OCI-LY7 (cell line): ENCODE results near the gene TBATA. TPM values are rescaled to one million over a fixed set of nuclear protein-coding genes. Genes with fewer than 3 reads are reported as not detected.

Source experiments
- BruUV-seq: library from RNA; stranded (reverse); fragments of 400-500 nt; replicated peaks from 2 replicates; lab custom pipeline; 2021; lab: Mats Ljungman, UMichigan
- CTCF ChIA-PET: fragments of 300-600 bp; sonication (Branson Sonifier 250); formaldehyde crosslinking; loops from one replicate; lab custom pipeline; 2022; ENCODE audit warnings: antibody characterized with exemption; ENCODE audit not compliant: unreplicated experiment; lab: Charles Lee
- POLR2A ChIA-PET: fragments of 300-600 bp; sonication (Branson Sonifier 250); formaldehyde crosslinking; loops from one replicate; lab custom pipeline; 2022; ENCODE audit warnings: antibody characterized with exemption; lab: Charles Lee
- DNase-seq: peaks from one replicate; pipeline ENCODE4 v3.0.0-alpha.2; 2015; ENCODE audit warnings: low spot score
- H2AFZ ChIP-seq: fragments of 200-600 bp; sonication (generic), shearing (Covaris generic); 2 replicates; pipeline ENCODE4 v1.6.1; 2014; ENCODE audit warnings: mild to moderate bottlenecking, antibody characterized with exemption, low read length, moderate library complexity
- H3K27ac ChIP-seq: fragments of 200-600 bp; sonication (generic); 2 replicates; pipeline ENCODE4 v1.5.1; 2014; ENCODE audit warnings: mixed run types, low read depth, mild to moderate bottlenecking, moderate library complexity, low read length, inconsistent platforms; ENCODE audit not compliant: poor library complexity, severe bottlenecking
- H3K36me3 ChIP-seq: fragments of 200-600 bp; sonication (generic); 2 replicates; pipeline ENCODE4 v1.6.1; 2014; ENCODE audit warnings: mild to moderate bottlenecking, antibody characterized with exemption, low read length, moderate library complexity, mixed read lengths; ENCODE audit not compliant: insufficient read depth
- H3K4me1 ChIP-seq: fragments of 200-600 bp; sonication (generic); 2 replicates; pipeline ENCODE4 v1.5.1; 2014; ENCODE audit warnings: mild to moderate bottlenecking, low read length; ENCODE audit not compliant: insufficient read depth, poor library complexity, severe bottlenecking
- H3K4me2 ChIP-seq: fragments of 200-600 bp; sonication (generic); 2 replicates; pipeline ENCODE4 v1.6.1; 2014; ENCODE audit warnings: mild to moderate bottlenecking, low read length
- H3K4me3 ChIP-seq: fragments of 200-600 bp; sonication (generic); 2 replicates; pipeline ENCODE4 v1.5.1; 2014; ENCODE audit warnings: mild to moderate bottlenecking, low read depth, low read length; ENCODE audit not compliant: poor library complexity, severe bottlenecking
- H3K79me2 ChIP-seq: fragments of 200-600 bp; sonication (generic); 2 replicates; pipeline ENCODE4 v1.6.1; 2016; ENCODE audit warnings: low read depth, mild to moderate bottlenecking, low read length, moderate library complexity, mixed read lengths; ENCODE audit not compliant: insufficient read depth
- H3K9me2 ChIP-seq: fragments of 200-600 bp; sonication (generic); 2 replicates; pipeline ENCODE4 v1.6.1; 2016; ENCODE audit warnings: mild to moderate bottlenecking, low read length, mixed read lengths; ENCODE audit not compliant: insufficient read depth
- H3K9me3 ChIP-seq: fragments of 200-600 bp; sonication (generic); 2 replicates; pipeline ENCODE4 v1.6.1; 2014; ENCODE audit warnings: mild to moderate bottlenecking, mixed run types, low read length, mixed read lengths
- H4K20me1 ChIP-seq: fragments of 200-600 bp; sonication (generic); 2 replicates; pipeline ENCODE4 v1.6.1; 2014; ENCODE audit warnings: mild to moderate bottlenecking, antibody characterized with exemption, low read length, moderate library complexity, mixed read lengths; ENCODE audit not compliant: insufficient read depth
- EZH2phosphoT487 ChIP-seq: fragments of 200-600 bp; sonication (generic); IDR thresholded peaks from 2 replicates; pipeline ENCODE4 v1.6.1; 2018; ENCODE audit warnings: low read depth, borderline replicate concordance, mild to moderate bottlenecking, mixed run types, antibody characterized with exemption, low read length, moderate library complexity, mixed read lengths
- intact Hi-C: fragments of 100-400 bp; cut with micrococcal nuclease; formaldehyde crosslinking; loops from one replicate; pipeline ENCODE4 v1.10.0; 2022; ENCODE audit not compliant: unreplicated experiment
- total RNA-seq, 2 experiments: library from RNA; depleted of rRNA in 1 of 2; stranded (reverse); fragments of >200 nt in 1 of 2; shearing (Covaris generic) in 1 of 2; gene quantifications; 2 replicates each; pipeline ENCODE4 v1.2.3, GENCODE V29; 2014 to 2022
- TF ChIP-seq, protein P1 (sequence below): fragments of 200-600 bp; sonication (generic); conservative IDR thresholded peaks from 2 replicates; pipeline ENCODE4 v1.5.1; 2014; ENCODE audit warnings: mild to moderate bottlenecking, antibody characterized with exemption, low read length, moderate library complexity, mixed read lengths

The TBATA gene
- total RNA-seq, 2 experiments from 2014 or later: not detected

GRCh38 chr10:70784016-70784415 lies 1.2 kb downstream of the TBATA start:
- no peak for DNase-seq
- H3K4me2 ChIP-seq: no peak overlapping the region
- no peaks in the 10 kb centered on the region for H3K79me2 ChIP-seq
- no peak for TF ChIP-seq EZH2phosphoT487
- TF ChIP-seq, protein P1, sequence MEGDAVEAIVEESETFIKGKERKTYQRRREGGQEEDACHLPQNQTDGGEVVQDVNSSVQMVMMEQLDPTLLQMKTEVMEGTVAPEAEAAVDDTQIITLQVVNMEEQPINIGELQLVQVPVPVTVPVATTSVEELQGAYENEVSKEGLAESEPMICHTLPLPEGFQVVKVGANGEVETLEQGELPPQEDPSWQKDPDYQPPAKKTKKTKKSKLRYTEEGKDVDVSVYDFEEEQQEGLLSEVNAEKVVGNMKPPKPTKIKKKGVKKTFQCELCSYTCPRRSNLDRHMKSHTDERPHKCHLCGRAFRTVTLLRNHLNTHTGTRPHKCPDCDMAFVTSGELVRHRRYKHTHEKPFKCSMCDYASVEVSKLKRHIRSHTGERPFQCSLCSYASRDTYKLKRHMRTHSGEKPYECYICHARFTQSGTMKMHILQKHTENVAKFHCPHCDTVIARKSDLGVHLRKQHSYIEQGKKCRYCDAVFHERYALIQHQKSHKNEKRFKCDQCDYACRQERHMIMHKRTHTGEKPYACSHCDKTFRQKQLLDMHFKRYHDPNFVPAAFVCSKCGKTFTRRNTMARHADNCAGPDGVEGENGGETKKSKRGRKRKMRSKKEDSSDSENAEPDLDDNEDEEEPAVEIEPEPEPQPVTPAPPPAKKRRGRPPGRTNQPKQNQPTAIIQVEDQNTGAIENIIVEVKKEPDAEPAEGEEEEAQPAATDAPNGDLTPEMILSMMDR: no peak
- H3K36me3 ChIP-seq: no peaks in the 10 kb centered on the region
- no peaks in the 10 kb centered on the region for H3K9me3 ChIP-seq
- ChIA-PET CTCF (no interaction called here), POLR2A (no interaction called here)
- no peaks in the 10 kb centered on the region for H3K9me2 ChIP-seq
- no peaks in the 10 kb centered on the region for H3K4me1 ChIP-seq
- intact Hi-C loops: no loop called here
- no peak overlapping the region for H2AFZ ChIP-seq
- no peak overlapping the region for H3K4me3 ChIP-seq
- no peak overlapping the region for H3K27ac ChIP-seq
- H4K20me1 ChIP-seq: no peaks in the 10 kb centered on the region
- no TSS peak for BruUV-seq

GRCh38 chr10:70782746-70783680 lies 2.2 kb downstream of the TBATA start:
- H3K27ac ChIP-seq: no peak overlapping the region
- no TSS peak for BruUV-seq
- ChIA-PET POLR2A (no interaction called here), CTCF (no interaction called here)
- no peak overlapping the region for H2AFZ ChIP-seq
- no peak overlapping the region for H3K4me3 ChIP-seq
- no peaks in the 10 kb centered on the region for H3K36me3 ChIP-seq
- no peaks in the 10 kb centered on the region for H3K79me2 ChIP-seq
- TF ChIP-seq, protein P1: no peak
- no peak for TF ChIP-seq EZH2phosphoT487
- no peaks in the 10 kb centered on the region for H3K9me2 ChIP-seq
- no peaks in the 10 kb centered on the region for H3K9me3 ChIP-seq
- H3K4me1 ChIP-seq: no peaks in the 10 kb centered on the region
- no peaks in the 10 kb centered on the region for H4K20me1 ChIP-seq
- intact Hi-C loops: no loop called here
- DNase-seq: no peak
- no peak overlapping the region for H3K4me2 ChIP-seq
